GM18520 (cell line): ENCODE results near the gene RTP2.

Experiments
- ATAC-seq: cut with Tn5 transposase; IDR thresholded peaks from one replicate; pipeline ENCODE4 v1.9.1; 2021; ENCODE audit not compliant: unreplicated experiment

Gene RTP2, protein sequence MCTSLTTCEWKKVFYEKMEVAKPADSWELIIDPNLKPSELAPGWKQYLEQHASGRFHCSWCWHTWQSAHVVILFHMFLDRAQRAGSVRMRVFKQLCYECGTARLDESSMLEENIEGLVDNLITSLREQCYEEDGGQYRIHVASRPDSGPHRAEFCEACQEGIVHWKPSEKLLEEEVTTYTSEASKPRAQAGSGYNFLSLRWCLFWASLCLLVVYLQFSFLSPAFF

DNA sequence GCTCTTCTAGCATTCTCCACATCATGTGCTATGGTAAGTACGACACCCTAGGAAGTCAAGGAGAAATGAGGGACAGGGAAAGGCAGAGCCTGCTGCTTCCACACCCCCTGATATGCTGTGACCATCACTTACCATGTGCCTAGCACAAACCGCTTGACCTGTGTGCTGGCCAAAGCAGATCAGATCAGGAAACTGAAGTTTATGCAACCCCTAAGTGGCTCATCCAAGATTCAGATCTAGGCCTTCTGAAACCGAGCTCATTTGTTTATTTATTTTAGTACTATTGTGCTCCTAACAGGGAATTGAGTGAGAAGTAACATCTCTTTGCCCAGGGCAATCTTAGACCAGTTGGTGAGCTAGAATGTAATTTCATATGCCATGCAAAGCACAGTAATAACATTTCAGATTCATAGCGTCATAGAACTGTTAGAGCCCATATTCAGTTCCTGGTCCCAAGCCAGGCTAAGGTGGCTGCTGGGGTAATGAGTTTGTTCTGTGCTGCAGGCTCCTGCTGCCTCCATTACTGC, at the start of gene RTP2:
RTP2 (minus strand) TSS at position 51 of the 527 bp plus-strand sequence. CDS start 429 bp downstream, outside the sequence.
- no peak for ATAC-seq

DNA sequence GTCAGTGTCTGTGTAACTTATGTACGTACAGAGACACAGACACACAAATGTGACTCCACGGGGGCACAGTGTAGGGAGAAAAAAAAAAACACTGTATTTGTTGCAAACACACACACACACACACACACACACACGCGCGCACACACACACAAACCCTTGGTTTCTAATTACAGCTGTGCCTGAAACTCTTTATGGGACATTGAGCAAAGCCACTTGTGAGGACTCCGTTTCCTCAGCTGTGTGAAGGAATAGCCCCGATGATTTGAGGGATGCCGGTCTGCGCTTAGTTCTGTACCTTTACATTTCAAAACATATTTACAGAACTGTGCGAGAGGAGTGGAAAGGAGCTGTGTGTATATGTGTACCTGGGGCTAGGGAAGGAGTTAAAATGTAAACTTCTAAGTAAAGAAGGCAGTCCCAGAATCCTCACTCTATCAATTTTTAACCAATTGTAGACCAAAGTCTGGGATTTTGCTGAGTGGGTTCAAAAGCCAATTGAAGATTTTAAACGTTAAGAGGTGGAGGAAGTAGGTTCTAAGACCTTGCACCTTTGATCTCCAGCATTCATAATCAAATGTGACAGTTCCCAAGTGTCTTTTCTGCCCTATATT, 48.3 kb upstream of the RTP2 start:
- no peak for ATAC-seq

- ATAC-seq: no peak
Measured at GRCh38 chr3:187750006-187750512, 47.7 kb upstream of the RTP2 start.

GRCh38 chr3:187748050-187748481, 45.7 kb upstream of the RTP2 start:
- ATAC-seq: no peak

DNA sequence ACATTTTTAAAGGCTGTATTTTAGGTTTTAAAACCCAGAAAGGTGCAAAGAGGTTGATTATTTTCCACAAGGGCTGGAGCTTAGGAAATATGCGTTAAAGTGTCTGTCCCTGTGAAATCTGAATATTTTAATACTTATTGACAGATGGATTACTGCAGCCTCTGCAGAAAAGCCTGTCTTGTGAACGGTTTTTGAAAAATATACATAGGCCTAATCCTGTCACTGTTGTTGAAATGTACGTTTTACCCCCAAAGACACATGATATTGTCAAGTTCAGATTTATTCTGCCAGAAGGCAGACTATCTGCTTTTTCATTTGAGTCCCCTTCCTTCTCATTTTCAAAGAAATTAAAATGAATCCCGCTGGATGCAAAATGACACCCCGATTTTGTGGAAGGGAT, 45.1 kb upstream of the RTP2 start:
- no peak for ATAC-seq

DNA sequence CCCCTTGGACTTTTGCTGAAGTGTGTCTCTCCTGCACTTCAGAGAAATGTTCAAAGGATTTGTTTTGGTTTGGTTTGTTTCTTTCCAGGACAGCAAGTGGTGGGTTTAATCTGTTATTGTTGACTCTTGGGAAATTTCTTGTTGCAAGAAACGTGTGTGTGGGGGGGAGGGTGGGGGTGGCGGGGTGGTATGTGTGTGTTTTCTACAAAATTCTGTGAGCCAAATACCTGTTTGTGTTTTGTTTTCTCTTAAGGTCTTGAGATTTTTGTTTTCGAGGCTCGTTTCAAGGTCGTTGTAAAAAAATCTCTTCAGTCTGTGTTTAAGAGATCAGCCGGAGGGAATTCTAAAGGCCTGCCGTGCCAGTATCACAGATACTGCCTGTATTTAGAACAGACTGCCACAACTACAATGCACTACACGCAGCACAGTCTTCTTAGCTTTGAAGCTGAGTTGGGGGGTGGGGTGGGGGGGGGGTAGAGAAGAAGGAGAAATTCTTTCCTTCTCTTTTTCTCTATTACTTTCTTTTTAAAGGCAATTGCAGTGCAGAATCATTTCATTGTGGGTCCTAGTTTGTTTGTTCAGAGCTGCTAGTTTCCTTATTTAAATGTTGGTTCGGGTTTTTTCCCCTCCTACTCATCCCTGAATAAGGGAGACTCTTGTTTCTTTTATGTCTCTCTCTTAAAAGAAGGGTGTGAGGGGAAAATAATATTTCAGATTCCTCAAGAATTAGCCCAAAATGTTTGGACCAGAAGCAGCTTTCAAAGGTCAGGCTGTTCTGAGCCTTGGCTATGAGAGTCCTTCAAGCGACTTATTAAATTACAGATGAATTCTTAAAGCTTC, 44.3 kb upstream of the RTP2 start:
- no peak for ATAC-seq

GRCh38 chr3:187746059-187746441, 43.7 kb upstream of the RTP2 start:
- ATAC-seq: no peak

DNA sequence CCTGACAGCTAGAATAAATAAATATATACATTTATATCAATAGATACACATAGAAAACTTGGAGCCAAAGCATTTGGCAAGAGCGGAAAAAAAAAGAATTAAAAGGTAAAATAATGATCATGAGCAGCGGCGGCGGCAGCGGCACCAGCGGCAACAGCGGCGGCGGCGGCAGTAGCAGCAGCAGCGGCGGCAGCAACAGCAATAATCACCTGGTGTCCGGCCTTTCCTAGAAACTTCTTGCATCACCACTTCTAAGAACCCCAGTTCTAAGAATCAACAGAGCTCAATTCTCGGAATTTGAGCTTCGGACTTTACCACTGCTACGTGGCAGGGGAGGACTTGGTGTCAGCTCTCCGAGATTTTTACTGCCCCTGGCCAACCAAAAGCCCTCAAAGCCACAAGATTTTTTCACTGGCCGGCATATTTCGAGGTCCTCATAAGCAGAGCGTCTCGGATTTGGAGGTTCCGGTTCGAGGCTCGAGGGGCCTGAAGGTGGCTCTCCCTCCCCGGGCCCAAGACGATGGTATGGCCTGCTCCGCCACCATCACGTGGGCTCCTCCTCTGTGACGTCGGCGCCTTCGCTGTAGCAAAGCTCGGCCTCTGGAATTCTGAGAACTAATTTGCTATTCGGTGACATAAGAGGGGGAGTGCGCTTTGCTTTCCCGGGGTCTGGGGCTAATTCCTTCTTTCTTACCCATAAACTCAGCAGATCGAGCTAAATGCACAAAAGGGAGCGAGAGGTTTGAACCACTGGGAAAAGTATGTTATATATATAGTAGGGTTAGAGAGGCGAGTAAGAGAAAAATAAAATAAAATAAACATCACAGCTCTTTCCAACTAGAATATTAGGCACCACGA, 43.1 kb upstream of the RTP2 start, which contains the start of gene BCL6:
BCL6 (minus strand) TSS at position 268 of the 858 bp plus-strand sequence. CDS start 11,775 bp downstream, outside the sequence.
- peak; percentile 48 for ATAC-seq

DNA sequence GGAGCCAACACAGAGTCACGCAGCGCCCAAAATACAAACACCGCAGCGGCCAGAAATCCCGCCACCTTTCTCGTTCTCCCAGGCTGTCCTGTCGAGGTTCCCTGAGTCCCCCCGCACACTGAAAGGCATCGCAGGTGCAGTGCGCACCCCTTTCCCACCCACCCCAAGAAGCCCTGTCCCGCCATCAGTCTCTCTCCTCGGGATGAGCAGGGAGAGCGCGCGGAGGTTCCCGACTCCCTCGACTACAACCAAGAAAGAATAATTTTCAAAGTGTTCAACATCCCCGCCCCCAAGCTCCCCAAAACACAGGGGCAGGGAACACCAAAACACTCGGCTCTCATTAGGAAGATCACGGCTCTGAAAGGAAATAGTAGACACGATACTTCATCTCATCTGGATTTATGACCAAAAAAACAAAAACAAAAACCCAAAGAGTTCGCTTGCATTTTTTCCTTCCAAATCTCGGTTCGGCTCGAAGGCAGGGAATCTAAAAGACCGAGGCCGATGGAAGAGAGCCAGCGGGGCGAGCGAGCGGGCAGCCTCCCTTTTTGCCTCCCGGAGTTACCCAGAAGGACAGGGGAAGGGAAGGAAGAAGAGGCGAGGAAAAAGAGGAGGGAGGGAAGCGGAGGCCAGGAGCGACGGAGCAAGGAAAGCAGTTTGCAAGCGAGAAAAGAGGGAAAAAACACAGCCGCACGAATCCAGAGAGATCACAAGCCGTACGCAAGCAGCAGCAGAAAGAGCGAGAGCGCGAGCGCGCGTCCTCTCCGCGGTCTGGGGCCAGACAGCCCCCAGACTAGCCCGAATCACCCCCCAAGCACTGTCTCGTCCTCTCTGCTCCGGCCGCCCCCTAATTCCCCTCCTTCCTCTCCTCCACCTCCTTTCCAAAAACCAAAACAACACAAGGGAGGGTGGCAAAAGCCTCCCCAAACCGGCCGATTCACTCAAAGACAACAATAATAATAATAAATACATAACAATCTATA, 42.1 kb upstream of the RTP2 start:
- ATAC-seq: no peak

GRCh38 chr3:187743195-187744141, 41.1 kb upstream of the RTP2 start:
- ATAC-seq: no peak

- no peak for ATAC-seq
Measured at GRCh38 chr3:187742351-187743171, 40.2 kb upstream of the RTP2 start.

GRCh38 chr3:187741403-187742350, 39.3 kb upstream of the RTP2 start:
- ATAC-seq: no peak

GRCh38 chr3:187740421-187741399, 38.4 kb upstream of the RTP2 start:
- ATAC-seq: no peak

DNA sequence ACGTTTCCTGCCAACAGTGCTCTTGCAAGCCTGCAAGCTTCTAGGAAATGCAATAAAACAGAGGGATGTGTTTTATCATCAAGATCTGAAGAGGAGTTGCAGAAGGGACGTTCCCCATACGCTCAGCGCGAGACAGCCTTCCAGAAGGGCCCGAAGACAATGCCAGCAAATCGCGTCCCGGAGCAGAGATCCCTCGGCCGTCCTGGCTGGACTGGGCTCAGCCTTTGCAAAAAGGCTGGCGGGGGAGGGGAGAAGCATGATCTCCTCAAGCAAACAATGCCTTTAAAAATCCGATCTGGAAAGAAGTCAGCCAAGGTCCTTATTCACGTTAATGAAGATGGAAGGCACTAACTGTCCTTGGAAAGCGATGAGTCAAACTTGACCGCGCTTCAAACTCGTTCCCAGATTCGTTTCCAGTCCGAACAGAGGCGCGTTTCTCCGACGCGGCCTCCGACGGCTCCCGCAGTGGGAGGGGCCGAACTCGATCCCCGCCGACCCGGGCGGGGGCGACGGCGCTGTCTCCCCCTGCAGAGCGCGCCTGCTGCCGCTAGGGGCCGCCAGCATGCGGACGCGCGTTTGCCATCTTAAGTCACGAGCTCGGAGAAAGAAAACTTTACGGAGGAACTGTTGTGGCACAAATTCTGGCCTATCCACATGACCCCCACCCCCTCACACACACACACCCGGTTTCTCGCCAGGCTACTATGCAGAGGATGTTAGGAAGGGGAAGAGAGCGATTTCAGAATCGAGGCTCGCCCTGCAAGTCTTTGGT, 37.4 kb upstream of the RTP2 start:
- ATAC-seq: no peak
